Hematopoietic multipotent progenitor cell treated with erythropoietin and hydrocortisone succinate and interleukin-3 and kit ligand, for 8 days (in vitro differentiated cells): ENCODE data around the gene ACCS.

Source experiments
- DNase-seq: peaks from one replicate; pipeline ENCODE4 v3.0.0-alpha.2; 2015

ACCS gene

DNA sequence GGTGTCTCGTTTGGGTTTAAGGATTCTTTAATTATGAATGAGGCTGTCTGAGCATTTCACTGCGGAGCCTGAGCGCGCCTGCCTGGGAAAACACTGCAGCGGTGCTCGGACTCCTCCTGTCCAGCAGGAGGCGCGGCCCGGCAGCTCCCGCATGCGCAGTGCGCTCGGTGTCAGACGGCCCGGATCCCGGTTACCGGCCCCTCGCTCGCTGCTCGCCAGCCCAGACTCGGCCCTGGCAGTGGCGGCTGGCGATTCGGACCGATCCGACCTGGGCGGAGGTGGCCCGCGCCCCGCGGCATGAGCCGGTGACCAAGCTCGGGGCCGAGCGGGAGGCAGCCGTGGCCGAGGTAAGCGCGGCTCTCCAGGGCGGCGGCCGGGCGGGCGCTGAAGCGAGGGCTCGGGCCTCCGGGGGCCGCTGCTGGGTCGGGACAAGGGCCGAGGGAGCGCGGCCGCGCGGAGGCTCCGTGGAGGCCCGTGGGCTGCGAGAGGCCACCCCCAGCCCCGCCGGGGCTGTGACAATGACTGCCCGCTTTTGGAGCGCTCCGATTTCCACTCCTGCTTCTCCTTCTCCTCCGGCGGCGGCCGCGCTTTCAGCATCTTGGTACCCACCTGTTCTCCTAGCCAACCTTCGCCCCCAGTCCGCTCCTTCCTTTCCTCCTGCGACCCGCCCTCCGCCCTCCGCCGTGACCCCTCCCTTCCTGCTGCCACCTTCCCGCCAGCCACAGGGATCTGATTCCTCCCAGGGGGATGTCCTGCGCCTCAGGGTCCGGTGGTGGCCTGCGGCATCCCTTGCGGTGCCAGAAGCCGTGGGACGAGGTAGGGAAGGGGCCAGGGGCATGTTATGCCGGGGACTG is 29.7 kb downstream of the ACCS start, which contains the start of gene EXT2:
EXT2 (plus strand) TSS at position 173 of the 854 bp plus-strand sequence. CDS start 12,035 bp downstream, outside the sequence.
- peak; percentile 81 for DNase-seq

DNA sequence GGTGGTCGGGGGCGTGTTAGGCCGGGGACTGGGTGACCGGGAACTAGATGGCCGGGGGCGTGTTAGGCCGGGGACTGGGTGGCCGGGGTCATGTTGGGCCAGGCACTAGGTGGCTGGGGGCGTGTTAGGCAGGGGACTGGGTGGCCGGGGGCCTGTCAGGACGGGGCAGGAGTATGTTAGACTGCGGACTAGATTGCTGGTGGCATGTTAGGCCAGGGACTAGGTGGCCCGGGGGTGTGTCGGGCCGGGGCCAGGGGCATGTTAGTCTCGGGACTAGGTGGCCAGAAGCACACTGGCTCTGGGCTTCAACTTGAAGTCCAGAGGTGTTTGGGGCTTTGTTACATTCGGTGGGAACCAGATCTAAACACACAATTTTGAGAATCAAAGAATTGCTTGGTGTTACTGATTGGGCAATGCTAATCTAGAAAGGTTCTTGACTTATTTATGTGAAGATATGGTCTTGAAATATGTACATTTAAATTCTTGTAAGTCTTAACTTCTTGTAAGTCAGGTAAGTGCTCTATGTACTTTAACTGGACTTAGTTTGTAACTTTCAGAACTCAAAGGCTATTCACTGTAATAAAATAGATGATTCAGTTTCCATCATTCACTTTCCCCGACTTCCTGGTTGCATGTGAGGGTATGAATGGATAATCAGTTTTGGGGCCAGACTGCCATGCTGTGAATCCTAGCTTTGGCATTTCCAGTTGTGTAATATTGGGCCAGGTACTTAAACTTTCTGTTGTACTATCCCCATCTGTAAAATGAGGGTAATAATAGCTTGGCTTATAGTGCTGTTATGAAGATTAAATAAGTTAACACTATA is 30.5 kb downstream of the ACCS start:
- DNase-seq, result no peak

DNA sequence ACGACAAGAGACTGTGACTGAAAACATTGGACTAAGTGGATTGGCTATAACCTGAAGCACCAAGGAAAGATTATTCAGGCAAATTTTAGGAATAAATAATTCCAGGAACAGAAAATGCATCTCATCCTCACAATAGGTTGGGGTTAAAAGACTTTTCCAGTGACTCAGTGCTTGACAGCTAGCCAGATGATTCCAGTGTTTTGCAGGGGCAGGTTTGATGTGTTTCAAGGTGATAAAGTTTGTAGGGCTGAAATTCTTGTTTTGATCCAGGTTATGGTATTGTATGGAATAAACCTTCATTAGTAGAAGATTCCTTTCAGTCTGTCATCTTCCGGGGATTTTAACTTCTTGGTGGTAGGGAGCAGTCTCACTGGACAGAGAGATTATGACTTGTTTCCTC is 31.8 kb downstream of the ACCS start:
- no peak for DNase-seq

DNA sequence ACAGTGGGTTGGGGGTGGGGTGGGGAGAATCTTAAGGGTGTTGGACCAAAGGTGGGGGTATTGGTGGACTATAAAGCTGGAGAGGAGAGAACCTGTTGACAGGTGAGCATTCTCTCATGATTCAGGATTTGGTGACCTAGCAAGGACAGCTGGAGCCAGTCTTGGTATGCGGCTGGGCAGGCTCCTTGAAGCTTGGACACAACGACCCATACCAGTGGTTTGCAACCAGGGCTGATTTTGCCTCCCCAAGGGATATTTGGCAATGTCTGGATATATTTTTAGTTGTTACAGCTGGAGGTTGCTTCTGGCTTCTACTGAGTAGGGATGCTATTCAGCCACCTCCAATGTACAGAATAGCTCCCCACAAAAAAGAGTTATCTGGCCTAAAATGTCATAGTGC is 35.0 kb downstream of the ACCS start:
- no peak for DNase-seq

DNA sequence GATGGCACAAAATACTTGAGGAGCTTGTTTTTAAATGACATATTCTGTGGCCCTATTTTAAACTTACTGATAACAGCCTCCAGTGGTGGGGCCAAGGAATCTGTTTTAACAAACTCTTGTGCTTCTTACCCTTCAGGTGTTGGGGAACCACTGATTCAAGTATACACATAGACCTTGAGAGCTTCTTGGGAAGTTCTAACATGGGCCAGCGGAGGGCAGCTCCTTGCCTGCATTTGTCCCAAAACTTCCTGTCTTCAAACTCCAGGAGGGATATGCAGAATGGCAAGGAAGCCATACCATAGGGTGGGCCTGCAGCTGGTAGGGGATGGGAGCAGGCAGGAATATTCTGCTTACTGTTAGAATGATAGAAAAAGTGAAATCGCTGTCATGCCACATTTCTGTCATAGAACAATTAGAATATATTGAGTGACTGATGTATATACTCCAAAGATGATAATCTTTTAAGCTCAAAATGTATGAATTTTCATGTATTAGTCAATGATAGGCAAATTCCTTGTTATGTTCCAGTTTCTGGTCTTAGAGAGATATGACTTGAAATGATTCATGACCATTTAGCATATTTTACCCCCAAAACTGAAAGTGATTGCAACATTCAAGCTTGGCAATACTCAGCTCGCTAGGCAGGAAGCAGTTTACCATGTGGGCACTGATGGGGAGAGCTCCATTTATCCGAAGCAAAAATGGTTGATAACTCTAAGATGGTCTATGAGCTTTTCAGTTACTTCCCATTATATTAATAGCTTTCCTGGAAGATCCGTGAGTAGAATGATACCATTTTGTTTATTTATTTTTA is 38.6 kb downstream of the ACCS start:
- no peak for DNase-seq

DNA sequence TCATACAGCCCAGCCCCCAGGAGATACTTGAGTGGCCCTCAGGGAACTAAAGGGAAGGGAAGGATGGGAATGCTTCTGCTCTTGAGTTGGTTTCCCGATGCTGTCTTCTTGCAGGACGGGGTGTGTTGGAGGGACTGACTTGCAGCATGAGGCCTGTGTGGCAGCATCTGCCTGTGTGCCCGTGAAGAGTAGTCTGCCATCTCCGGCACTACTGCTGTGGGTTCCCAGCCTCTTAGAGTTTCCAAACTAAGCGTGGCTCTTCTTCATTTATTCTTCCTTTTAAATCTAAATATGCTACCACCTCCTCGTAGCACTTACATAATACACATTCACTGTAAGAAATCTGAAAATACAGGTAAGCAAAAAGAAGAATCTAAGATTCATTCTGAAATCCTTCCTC is 42.2 kb downstream of the ACCS start:
- no peak for DNase-seq

DNA sequence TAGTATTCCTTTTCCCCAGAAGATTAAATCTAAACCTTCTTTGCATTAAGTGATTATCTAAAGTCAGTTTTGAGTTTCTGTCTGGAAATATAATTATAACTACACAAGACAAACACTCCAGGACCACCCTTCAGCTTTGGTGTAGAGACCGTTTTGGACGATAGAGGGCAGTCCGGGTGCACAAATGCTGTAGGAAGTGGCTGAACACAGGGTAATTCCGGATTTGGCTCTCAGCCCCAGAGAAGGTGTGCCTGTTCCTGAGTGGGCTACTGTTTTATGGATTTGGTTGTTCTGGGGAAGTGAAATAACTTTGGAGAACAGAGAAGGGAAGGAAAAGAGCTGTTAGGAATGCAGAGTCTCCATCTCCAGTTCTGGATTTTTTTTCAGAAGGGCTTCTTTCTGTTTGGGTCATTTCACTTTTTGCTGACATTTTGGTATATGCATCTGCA is 44.2 kb downstream of the ACCS start:
- peak; percentile 74 for DNase-seq

DNA sequence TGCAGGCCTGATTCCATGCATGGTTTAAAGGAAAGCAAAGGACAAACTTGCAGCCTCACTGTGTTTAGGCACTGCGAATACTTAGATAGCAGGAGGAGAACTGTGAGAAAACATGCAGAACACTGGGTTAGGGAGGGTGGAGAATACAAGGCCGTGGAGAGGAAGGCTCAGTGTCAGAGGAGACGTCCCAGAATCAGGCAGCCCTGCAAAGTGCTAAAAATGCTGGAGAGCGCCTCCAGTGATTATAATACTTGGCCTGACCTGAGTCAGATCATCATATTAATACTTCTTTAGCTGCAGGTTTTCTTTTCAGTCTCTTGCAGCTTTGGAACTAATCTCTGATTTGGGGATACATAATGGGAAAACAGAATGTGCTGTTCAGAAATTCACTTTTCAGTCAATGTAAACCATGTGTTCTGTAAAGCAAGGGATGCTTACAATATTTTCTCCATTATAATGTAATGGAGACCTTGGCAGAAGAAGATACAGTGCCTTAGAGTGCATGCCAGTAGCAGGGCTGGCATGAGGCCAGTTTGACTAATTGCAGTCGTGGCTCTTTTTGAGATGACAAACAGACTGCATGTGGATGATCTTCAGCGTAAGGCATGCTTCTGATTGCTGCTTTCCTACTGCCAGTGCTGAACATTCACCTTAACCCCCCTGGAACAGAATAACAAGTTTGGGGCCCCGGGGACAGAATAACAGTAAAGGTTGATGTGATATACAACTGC is 46.2 kb downstream of the ACCS start:
- peak; percentile 4 for DNase-seq

DNA sequence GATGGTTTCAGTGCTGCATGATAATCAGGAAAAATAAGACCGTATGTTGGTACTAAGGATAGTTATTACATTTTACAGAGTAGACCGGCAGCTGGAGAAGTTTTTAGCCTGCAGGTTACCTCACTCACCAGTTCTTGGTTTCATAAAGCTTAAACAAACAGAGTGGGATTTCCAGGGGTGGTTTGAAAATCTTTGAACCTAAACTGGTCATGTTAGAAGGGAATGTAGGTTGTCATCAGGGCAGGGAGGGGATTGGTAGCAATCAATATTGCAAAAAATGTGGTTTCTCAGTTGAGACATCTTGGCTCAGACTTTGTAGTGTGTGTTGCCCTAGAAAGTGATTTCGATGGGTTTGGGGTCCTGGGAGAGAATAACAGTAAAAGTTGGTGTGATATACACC is 46.9 kb downstream of the ACCS start:
- no peak for DNase-seq

DNA sequence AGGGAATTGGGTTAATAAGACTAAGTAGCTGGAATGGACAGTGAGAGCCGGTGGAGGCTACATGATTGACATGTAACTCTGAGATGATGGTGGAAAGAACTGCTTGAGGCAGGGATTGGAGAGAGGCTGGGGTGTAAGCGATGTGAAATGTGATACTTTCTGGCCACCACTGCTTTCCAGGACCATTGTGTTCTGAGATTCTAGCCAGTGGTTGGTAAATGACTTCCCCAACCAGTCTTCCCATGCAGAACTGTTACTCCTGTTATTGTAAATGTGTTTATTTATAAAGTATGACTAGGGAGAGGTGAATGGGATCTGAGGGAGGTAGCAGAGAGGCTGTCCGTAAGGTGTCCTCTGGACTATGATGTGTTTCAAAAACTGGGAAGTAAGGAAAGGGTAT is 47.5 kb downstream of the ACCS start:
- no peak for DNase-seq

DNA sequence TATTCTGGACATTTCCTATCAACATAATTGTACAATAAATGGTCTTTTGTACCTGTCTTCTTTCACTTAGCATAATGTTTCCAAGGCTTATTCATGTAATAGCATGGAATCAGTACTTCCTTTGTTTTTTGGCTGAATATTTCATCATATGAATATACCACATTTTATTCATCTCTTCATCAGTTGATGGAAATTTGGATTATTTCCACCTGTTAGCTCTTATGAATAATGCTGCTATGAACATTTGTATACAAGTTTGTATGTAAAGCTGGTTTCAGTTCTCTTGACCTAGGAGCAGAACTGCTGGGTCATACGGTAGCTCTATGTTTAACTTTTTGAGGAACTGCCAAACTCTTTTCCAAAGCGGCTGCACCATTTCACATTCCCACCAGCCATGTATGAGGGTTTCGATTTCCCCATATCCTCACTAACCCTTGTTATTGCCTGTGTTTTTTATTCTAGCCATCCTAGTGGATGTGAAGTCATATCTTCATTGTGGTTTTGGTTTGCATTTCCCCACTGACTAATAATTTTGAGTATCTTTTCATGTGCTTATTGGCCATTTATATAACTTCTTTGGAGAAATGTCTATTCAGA is 50.3 kb downstream of the ACCS start:
- no peak for DNase-seq

DNA sequence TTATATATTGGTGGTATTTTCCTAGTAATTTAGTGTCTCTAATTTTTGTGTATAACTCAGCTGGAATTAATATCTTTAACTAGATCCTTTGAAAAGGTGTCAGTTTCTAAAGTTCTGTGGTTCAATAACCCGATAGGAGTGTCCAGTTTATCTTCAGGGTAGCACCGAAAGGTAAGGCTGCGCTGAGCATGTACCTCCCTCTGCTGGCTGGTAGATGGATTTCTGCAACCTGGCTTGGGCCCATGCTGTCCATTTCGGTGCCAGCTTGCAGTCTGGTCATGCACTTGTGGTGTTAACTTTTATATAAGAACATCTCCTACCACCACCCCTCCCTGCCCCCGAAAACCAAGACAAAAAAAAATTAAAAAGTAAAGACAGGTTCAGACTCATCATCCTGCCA is 54.1 kb downstream of the ACCS start:
- no peak for DNase-seq

DNA sequence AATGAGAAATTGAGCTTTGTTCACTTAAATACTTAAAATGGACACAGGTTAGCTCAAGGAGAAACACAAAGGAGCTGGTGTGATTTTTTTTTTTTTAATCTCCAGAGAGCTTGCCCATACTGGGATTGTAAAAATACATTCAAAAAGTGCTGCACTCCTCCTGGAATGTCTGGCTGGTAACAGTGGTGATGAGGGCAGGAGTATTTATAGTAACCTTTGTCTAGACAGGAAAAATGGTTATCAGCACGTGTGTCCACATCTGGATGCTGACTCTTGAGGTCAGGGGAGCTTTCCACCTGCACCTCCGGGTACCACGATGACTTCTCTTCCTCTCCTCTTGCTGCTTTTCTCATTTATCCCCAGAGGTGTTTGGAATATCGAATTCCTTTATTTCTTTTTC is 59.5 kb downstream of the ACCS start:
- no peak for DNase-seq

DNA sequence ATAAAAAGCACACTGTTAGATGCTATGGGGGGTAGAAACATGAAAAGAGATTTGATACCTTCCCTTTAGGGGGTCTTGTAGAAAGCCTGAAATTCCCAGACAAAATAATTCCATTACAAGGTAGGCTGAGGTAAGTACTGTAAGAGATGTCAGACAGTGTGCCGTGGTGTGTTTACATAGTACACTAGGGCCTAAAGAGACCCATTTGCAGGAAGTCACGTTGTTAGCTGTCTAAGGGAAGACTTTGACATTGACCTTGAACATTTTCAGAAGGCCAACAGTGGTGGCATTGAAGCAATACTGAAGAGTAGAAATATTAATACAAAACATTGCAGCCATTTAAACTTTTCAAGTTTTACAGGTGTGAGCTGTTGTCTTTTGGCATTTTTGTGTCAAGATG is 60.2 kb downstream of the ACCS start:
- DNase-seq, result no peak

DNA sequence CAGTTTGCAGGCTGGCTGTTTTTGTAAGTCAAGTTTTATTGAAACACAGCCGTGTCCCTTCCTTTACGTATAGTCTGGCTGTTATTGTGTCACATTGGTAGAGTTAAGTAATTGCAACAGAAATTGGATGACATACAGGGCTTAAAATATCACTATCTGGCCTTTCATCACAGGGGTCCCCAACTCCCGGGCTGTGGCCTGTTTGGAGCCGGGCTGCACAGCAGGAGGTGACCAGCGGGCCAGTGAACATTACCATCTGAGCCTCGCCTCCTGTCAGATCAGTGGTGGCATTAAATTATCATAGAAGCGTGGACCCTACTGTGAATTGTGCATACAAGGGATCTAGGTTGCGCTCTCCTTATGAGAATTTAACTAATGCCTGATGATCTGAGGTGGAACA is 61.1 kb downstream of the ACCS start:
- no peak for DNase-seq

DNA sequence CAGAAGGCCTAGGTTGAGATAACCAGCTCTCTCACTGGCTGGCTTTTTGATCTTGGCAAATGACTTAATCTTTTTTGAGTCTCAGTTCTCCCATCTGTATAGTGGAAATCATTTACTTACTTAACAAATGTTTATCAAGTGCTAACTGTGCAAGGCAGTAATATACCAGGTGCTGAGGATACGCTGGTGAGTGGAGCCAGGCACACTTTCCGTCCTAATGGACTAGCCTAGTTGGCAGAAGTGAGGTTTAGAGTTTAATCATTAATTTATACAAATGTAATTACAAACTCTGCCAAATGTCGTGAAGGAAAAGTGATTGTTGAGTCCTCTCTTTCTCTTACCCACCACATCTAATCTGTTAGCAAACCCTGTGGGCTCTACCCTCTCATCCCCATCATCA is 62.7 kb downstream of the ACCS start:
- no peak for DNase-seq

DNA sequence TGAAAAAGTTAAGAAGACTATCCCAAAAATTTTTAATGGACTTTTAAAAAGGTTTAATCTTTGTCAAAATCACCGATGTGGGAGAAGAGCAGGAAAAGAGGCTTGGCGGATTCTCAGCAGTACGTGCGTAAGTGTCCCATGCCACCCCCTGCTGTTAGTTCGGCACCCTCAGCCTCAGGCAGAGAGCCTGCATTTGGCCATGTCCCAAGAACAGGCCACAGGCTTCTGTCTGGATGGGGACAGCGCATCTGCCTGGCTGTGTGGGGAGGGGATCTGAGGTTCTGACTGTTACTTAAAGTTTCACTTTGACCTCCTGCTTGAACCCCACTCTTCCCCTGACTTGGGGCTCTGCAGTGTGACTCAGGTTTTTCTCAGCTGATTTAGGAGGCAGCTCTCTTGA is 64.7 kb downstream of the ACCS start:
- no peak for DNase-seq

DNA sequence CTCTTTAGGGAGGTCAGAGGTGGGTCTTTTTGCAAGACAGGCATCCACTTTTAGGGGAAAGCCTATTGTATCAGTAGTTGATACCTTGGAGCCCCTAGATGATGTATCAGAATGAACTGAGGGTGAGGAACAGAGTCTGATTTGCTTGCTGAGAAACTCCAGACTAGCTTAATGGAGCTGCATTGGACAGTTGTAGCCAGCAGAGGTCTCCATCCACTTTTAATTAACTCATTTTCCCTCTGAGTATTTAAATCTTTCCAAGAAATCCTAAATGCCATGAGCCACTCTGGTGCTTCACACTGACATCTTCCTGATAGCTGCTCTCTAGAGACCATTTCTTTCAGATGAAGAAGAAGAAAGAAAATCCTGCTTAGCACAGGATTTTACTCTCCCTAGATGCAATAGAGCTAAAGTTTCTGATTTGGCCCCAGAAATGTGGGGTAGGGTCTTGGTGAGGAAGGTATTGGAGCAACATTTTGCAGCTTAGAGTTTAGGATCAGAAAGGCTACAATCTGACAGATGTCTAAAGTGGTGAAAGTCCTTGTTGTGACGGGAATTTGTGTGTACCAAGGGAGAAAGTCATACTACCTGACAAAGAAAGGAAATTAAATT is 67.4 kb downstream of the ACCS start:
- DNase-seq, result peak; percentile 32
